OCI-LY7 (cell line): ENCODE measurements around the gene HNMT. TPM values are rescaled to one million over a fixed set of nuclear protein-coding genes. Genes with fewer than 3 reads are reported as not detected.

Source experiments
- BruUV-seq: library from RNA; stranded (reverse); fragments of 400-500 nt; replicated peaks from 2 replicates; lab custom pipeline; 2021; lab: Mats Ljungman, UMichigan
- CTCF ChIA-PET: fragments of 300-600 bp; sonication (Branson Sonifier 250); formaldehyde crosslinking; loops from one replicate; lab custom pipeline; 2022; ENCODE audit warnings: antibody characterized with exemption; ENCODE audit not compliant: unreplicated experiment; lab: Charles Lee
- POLR2A ChIA-PET: fragments of 300-600 bp; sonication (Branson Sonifier 250); formaldehyde crosslinking; loops from one replicate; lab custom pipeline; 2022; ENCODE audit warnings: antibody characterized with exemption; lab: Charles Lee
- DNase-seq: peaks from one replicate; pipeline ENCODE4 v3.0.0-alpha.2; 2015; ENCODE audit warnings: low spot score
- H2AFZ ChIP-seq: fragments of 200-600 bp; sonication (generic), shearing (Covaris generic); 2 replicates; pipeline ENCODE4 v1.6.1; 2014; ENCODE audit warnings: mild to moderate bottlenecking, antibody characterized with exemption, low read length, moderate library complexity
- H3K27ac ChIP-seq: fragments of 200-600 bp; sonication (generic); 2 replicates; pipeline ENCODE4 v1.5.1; 2014; ENCODE audit warnings: mixed run types, low read depth, mild to moderate bottlenecking, moderate library complexity, low read length, inconsistent platforms; ENCODE audit not compliant: poor library complexity, severe bottlenecking
- H3K36me3 ChIP-seq: fragments of 200-600 bp; sonication (generic); 2 replicates; pipeline ENCODE4 v1.6.1; 2014; ENCODE audit warnings: mild to moderate bottlenecking, antibody characterized with exemption, low read length, moderate library complexity, mixed read lengths; ENCODE audit not compliant: insufficient read depth
- H3K4me1 ChIP-seq: fragments of 200-600 bp; sonication (generic); 2 replicates; pipeline ENCODE4 v1.5.1; 2014; ENCODE audit warnings: mild to moderate bottlenecking, low read length; ENCODE audit not compliant: insufficient read depth, poor library complexity, severe bottlenecking
- H3K4me2 ChIP-seq: fragments of 200-600 bp; sonication (generic); 2 replicates; pipeline ENCODE4 v1.6.1; 2014; ENCODE audit warnings: mild to moderate bottlenecking, low read length
- H3K4me3 ChIP-seq: fragments of 200-600 bp; sonication (generic); 2 replicates; pipeline ENCODE4 v1.5.1; 2014; ENCODE audit warnings: mild to moderate bottlenecking, low read depth, low read length; ENCODE audit not compliant: poor library complexity, severe bottlenecking
- H3K79me2 ChIP-seq: fragments of 200-600 bp; sonication (generic); 2 replicates; pipeline ENCODE4 v1.6.1; 2016; ENCODE audit warnings: low read depth, mild to moderate bottlenecking, low read length, moderate library complexity, mixed read lengths; ENCODE audit not compliant: insufficient read depth
- H3K9me2 ChIP-seq: fragments of 200-600 bp; sonication (generic); 2 replicates; pipeline ENCODE4 v1.6.1; 2016; ENCODE audit warnings: mild to moderate bottlenecking, low read length, mixed read lengths; ENCODE audit not compliant: insufficient read depth
- H3K9me3 ChIP-seq: fragments of 200-600 bp; sonication (generic); 2 replicates; pipeline ENCODE4 v1.6.1; 2014; ENCODE audit warnings: mild to moderate bottlenecking, mixed run types, low read length, mixed read lengths
- H4K20me1 ChIP-seq: fragments of 200-600 bp; sonication (generic); 2 replicates; pipeline ENCODE4 v1.6.1; 2014; ENCODE audit warnings: mild to moderate bottlenecking, antibody characterized with exemption, low read length, moderate library complexity, mixed read lengths; ENCODE audit not compliant: insufficient read depth
- CTCF ChIP-seq: fragments of 200-600 bp; sonication (generic); conservative IDR thresholded peaks from 2 replicates; pipeline ENCODE4 v1.5.1; 2014; ENCODE audit warnings: mild to moderate bottlenecking, antibody characterized with exemption, low read length, moderate library complexity, mixed read lengths
- EZH2phosphoT487 ChIP-seq: fragments of 200-600 bp; sonication (generic); IDR thresholded peaks from 2 replicates; pipeline ENCODE4 v1.6.1; 2018; ENCODE audit warnings: low read depth, borderline replicate concordance, mild to moderate bottlenecking, mixed run types, antibody characterized with exemption, low read length, moderate library complexity, mixed read lengths
- intact Hi-C: fragments of 100-400 bp; cut with micrococcal nuclease; formaldehyde crosslinking; loops from one replicate; pipeline ENCODE4 v1.10.0; 2022; ENCODE audit not compliant: unreplicated experiment
- total RNA-seq, 2 experiments: library from RNA; depleted of rRNA in 1 of 2; stranded (reverse); fragments of >200 nt in 1 of 2; shearing (Covaris generic) in 1 of 2; gene quantifications; 2 replicates each; pipeline ENCODE4 v1.2.3, GENCODE V29; 2014 to 2022

HNMT gene
- total RNA-seq, 2 experiments from 2014 or later = not detected

GRCh38 chr2:137943678-137944347 lies 20.5 kb upstream of the HNMT start:
- Histone ChIP-seq H4K20me1 (no peaks in the 10 kb centered on the region), H2AFZ (no peak overlapping the region), H3K4me3 (no peak overlapping the region), H3K36me3 (no peaks in the 10 kb centered on the region), H3K79me2 (no peaks in the 10 kb centered on the region), H3K4me1 (no peaks in the 10 kb centered on the region), H3K27ac (no peak overlapping the region), H3K4me2 (no peak overlapping the region), H3K9me2 (no peaks in the 10 kb centered on the region), H3K9me3 (no peaks in the 10 kb centered on the region)
- no peak for DNase-seq
- intact Hi-C loops = loop anchor here (10.0 kb wide), 1 partner anchor 881 kb away; no protein-coding TSS in a partner anchor
- ChIA-PET CTCF (no interaction called here), POLR2A (no interaction called here)
- BruUV-seq = no TSS peak
- TF ChIP-seq EZH2phosphoT487 (no peak), CTCF (peak; percentile 47)

DNA sequence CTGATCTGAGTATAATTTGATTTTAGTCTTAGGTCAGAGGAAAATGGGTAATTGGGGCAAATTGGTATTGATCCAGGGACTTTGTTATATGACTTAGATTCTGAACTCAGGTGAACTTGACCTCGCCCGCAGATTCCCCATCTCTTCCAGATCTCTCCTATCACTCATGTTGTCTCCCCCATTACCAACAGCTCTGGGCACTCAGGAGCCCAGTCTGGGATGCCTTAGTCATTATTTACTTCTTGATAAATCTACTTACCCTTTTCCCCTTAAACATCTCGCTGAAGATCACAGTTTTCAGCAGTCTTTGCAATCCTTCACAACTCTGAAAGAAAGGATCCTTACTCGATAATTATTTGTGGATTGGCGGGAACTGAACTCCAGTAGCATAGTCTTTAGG lies 19.6 kb upstream of the HNMT start:
- Histone ChIP-seq H3K36me3 (no peaks in the 10 kb centered on the region), H3K9me3 (no peaks in the 10 kb centered on the region), H4K20me1 (no peaks in the 10 kb centered on the region), H2AFZ (no peak overlapping the region), H3K4me3 (no peak overlapping the region), H3K9me2 (no peaks in the 10 kb centered on the region), H3K79me2 (no peaks in the 10 kb centered on the region), H3K4me2 (no peak overlapping the region), H3K4me1 (no peaks in the 10 kb centered on the region), H3K27ac (no peak overlapping the region)
- no peak for DNase-seq
- intact Hi-C loops = loop anchor here (10.0 kb wide), 1 partner anchor 880 kb away; no protein-coding TSS in a partner anchor
- ChIA-PET CTCF (no interaction called here), POLR2A (no interaction called here)
- BruUV-seq = no TSS peak
- no peak for TF ChIP-seq CTCF
- TF ChIP-seq EZH2phosphoT487 = no peak

DNA sequence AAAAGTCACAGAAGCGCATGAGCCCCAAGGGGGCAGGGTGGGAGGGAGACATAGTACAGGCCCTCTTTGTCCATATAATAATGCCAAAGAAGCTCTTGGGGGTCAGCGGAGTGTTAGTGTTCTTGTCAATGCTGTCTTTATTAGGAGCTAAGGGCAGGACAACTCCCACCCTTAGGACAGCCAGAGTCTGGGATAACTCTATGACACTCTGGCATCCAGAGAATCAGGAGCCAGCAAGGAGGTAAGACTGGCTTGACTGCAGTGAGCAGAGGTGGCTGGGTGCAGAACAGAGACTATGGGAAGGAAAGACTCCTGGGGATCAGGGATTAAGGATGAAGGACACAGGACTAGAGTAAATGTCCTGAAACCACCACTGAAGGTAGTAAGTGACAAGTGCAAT lies 19.0 kb upstream of the HNMT start:
- H3K4me2 ChIP-seq = no peak overlapping the region
- no peaks in the 10 kb centered on the region for H4K20me1 ChIP-seq
- ChIA-PET POLR2A (no interaction called here), CTCF (no interaction called here)
- H3K9me2 ChIP-seq = no peaks in the 10 kb centered on the region
- TF ChIP-seq EZH2phosphoT487 (no peak), CTCF (no peak)
- H3K4me3 ChIP-seq = no peak overlapping the region
- no peak for DNase-seq
- no TSS peak for BruUV-seq
- H3K36me3 ChIP-seq = no peaks in the 10 kb centered on the region
- no peaks in the 10 kb centered on the region for H3K79me2 ChIP-seq
- H3K9me3 ChIP-seq = no peaks in the 10 kb centered on the region
- H3K4me1 ChIP-seq = no peaks in the 10 kb centered on the region
- intact Hi-C loops = loop anchor here (10.0 kb wide), 1 partner anchor 880 kb away; no protein-coding TSS in a partner anchor
- no peak overlapping the region for H2AFZ ChIP-seq
- no peak overlapping the region for H3K27ac ChIP-seq
